ENCODE data around the gene CNOT1.
"Not testable (repeated sequence)": the region's sequence is repeated elsewhere in the genome, so short reads cannot be mapped to it uniquely, and the experiment has no call there.

CNOT1 gene

GRCh38 chr16:58624209-58624608 is 5.4 kb downstream of the CNOT1 start:
- DNase-seq (ENCODE audit: low read depth): no peak
- no peak for TF ChIP-seq CTCF (IDR thresholded peaks at IDR 0.05; ENCODE audit: insufficient read depth, low read depth, low read length, missing control alignments)

GRCh38 chr16:58620396-58620795 is 9.2 kb downstream of the CNOT1 start:
- no peak for DNase-seq (ENCODE audit: low read depth)
- TF ChIP-seq CTCF (IDR thresholded peaks at IDR 0.05; ENCODE audit: insufficient read depth, low read depth, low read length, missing control alignments): no peak
- H3K4me3 ChIP-seq (ENCODE audit: low read depth, low read length): no peak overlapping the region

More at GRCh38 chr16:58624209-58624608, 5.4 kb downstream of the CNOT1 start:
- H3K4me3 ChIP-seq (ENCODE audit: low read depth, low read length): no peak overlapping the region

GRCh38 chr16:58615280-58615679 is 14.3 kb downstream of the CNOT1 start:
- no peak overlapping the region for H3K4me3 ChIP-seq (ENCODE audit: low read depth, low read length)
- no peak for TF ChIP-seq CTCF (IDR thresholded peaks at IDR 0.05; ENCODE audit: insufficient read depth, low read depth, low read length, missing control alignments)
- no peak for DNase-seq (ENCODE audit: low read depth)

- no peak overlapping the region for H3K4me3 ChIP-seq (ENCODE audit: low read depth, low read length)
- no peak for TF ChIP-seq CTCF (IDR thresholded peaks at IDR 0.05; ENCODE audit: insufficient read depth, low read depth, low read length, missing control alignments)
- no peak for DNase-seq (ENCODE audit: low read depth)
These were observed 14.8 kb downstream of the CNOT1 start for GRCh38 chr16:58614860-58615259.

- no peak for TF ChIP-seq CTCF (IDR thresholded peaks at IDR 0.05; ENCODE audit: insufficient read depth, low read depth, low read length, missing control alignments)
- H3K4me3 ChIP-seq (ENCODE audit: low read depth, low read length): no peak overlapping the region
- DNase-seq (ENCODE audit: low read depth): no peak
These were observed 15.4 kb downstream of the CNOT1 start for GRCh38 chr16:58614212-58614611.

- not testable (repeated sequence) for H3K4me3 ChIP-seq (ENCODE audit: low read depth, low read length); DNase-seq (ENCODE audit: low read depth)
These were observed 16.7 kb downstream of the CNOT1 start for GRCh38 chr16:58612965-58613364.

GRCh38 chr16:58608601-58609136 is 21.0 kb downstream of the CNOT1 start:
- TF ChIP-seq CTCF (IDR thresholded peaks at IDR 0.05; ENCODE audit: insufficient read depth, low read depth, low read length, missing control alignments): no peak
- H3K4me3 ChIP-seq (ENCODE audit: low read depth, low read length): no peak overlapping the region

More at GRCh38 chr16:58608601-58609136, 21.0 kb downstream of the CNOT1 start:
- DNase-seq (ENCODE audit: low read depth): no peak

All from GM12865 (cell line).